ENCODE data around the gene CAAP1.
"Not testable (repeated sequence)": the region's sequence is repeated elsewhere in the genome, so short reads cannot be mapped to it uniquely, and the experiment has no call there.

Gene CAAP1

GRCh38 chr9:26850995-26851394 is 41.6 kb downstream of the CAAP1 start:
- DNase-seq (ENCODE audit: low read depth in 3 of 3, low spot score in 1 of 3) = no peak

GRCh38 chr9:26833792-26834191 is 58.8 kb downstream of the CAAP1 start:
- no peak for DNase-seq (ENCODE audit: low read depth in 3 of 3, low spot score in 1 of 3)

- not testable (repeated sequence) for DNase-seq (ENCODE audit: low read depth in 3 of 3, low spot score in 1 of 3)
Observed at GRCh38 chr9:26828391-26828955, 64.1 kb downstream of the CAAP1 start.

- no peak for DNase-seq (ENCODE audit: low read depth in 3 of 3, low spot score in 1 of 3)
Observed at GRCh38 chr9:26814799-26815198, 77.8 kb downstream of the CAAP1 start.

- DNase-seq (ENCODE audit: low read depth in 3 of 3, low spot score in 1 of 3) = no peak
Observed at GRCh38 chr9:26813247-26813646, 79.4 kb downstream of the CAAP1 start.

GRCh38 chr9:26812217-26812616 is 80.4 kb downstream of the CAAP1 start:
- DNase-seq (ENCODE audit: low read depth in 3 of 3, low spot score in 1 of 3) = no peak

- DNase-seq (ENCODE audit: low read depth in 3 of 3, low spot score in 1 of 3) = no peak
Observed at GRCh38 chr9:26811106-26811505, 81.5 kb downstream of the CAAP1 start.

GRCh38 chr9:26809795-26810194 is 82.8 kb downstream of the CAAP1 start:
- DNase-seq (ENCODE audit: low read depth in 3 of 3, low spot score in 1 of 3) = no peak

GRCh38 chr9:26807161-26807560 is 85.4 kb downstream of the CAAP1 start:
- DNase-seq (ENCODE audit: low read depth in 3 of 3, low spot score in 1 of 3) = no peak

- DNase-seq (ENCODE audit: low read depth in 3 of 3, low spot score in 1 of 3) = no peak
Observed at GRCh38 chr9:26802921-26803320, 89.7 kb downstream of the CAAP1 start.

- no peak for DNase-seq (ENCODE audit: low read depth in 3 of 3, low spot score in 1 of 3)
Observed at GRCh38 chr9:26801772-26802171, 90.8 kb downstream of the CAAP1 start.

- DNase-seq (ENCODE audit: low read depth in 3 of 3, low spot score in 1 of 3) = no peak
Observed at GRCh38 chr9:26800322-26800721, 92.3 kb downstream of the CAAP1 start.

GRCh38 chr9:26791274-26791673 is 101.3 kb downstream of the CAAP1 start:
- DNase-seq (ENCODE audit: low read depth in 3 of 3, low spot score in 1 of 3) = no peak

All from stimulated activated CD4-positive, alpha-beta T cell treated with anti-CD3 and anti-CD28 coated beads, TNF-alpha, amount 100 ng/mL, for 1 hour (primary cell).